Left ventricle myocardium superior (tissue), 1 donor: ENCODE data around the gene CARMIL1. TPM values are rescaled to one million over a fixed set of nuclear protein-coding genes. Genes with fewer than 3 reads are reported as not detected.

Source experiments
- ATAC-seq: fragments of 200-7000 bp; cut with Tn5 transposase; one replicate; pipeline ENCODE4 v1.9.1; 2020; ENCODE audit warnings: mild to moderate bottlenecking, moderate library complexity
- DNase-seq: peaks from one replicate; pipeline ENCODE4 v3.0.0-alpha.2; 2020
- intact Hi-C: fragments of 100-400 bp; cut with micrococcal nuclease; formaldehyde crosslinking; loops from one replicate; pipeline ENCODE4 v1.11.0; 2022
- total RNA-seq: library from RNA; stranded (reverse); fragmentation: NEBNext Ultra II Directional; extraction: Animal tissue kit (Norgen Biotek cat#: 25700); gene quantifications from one replicate; pipeline ENCODE4 v1.2.1, GENCODE V29; 2021
- donor health status: DM: no; HTN: yes; CAD: no; lungs with severe emphysema.

The CARMIL1 gene
- total RNA-seq, 1 donor from 2014 or later, result 4.7 TPM

- DNase-seq (no peak), ATAC-seq (no peak)
- intact Hi-C loops, result no loop called here
These were observed 327.0 kb downstream of the CARMIL1 start for GRCh38 chr6:25606151-25606550.

- no peak for DNase-seq
- ATAC-seq, result no peak
- intact Hi-C loops, result no loop called here
These were observed 329.5 kb downstream of the CARMIL1 start for GRCh38 chr6:25608558-25609174.

DNA sequence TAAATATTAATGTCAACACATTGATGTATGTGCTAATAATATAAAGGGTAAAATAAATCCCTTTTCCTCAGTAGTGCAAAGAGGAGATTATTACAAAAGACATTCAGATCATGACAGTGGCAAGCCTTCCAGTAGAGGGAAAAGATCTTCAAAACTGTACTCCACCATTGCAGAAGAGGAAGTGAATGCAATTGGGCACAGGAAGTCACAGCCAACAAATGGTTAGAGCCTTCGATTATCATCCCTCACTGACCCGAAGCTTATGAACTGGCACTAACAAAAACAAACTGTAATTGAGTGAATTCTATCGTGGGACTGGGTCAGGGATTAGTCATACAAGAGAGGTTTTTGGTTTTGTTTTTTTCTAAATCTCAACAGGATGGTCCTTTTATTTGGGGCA, 333.5 kb downstream of the CARMIL1 start:
- intact Hi-C loops, result no loop called here
- ATAC-seq, result no peak
- no peak for DNase-seq

- intact Hi-C loops, result no loop called here
- no peak for ATAC-seq
- DNase-seq, result no peak
These were observed 334.2 kb downstream of the CARMIL1 start for GRCh38 chr6:25613415-25613814.

DNA sequence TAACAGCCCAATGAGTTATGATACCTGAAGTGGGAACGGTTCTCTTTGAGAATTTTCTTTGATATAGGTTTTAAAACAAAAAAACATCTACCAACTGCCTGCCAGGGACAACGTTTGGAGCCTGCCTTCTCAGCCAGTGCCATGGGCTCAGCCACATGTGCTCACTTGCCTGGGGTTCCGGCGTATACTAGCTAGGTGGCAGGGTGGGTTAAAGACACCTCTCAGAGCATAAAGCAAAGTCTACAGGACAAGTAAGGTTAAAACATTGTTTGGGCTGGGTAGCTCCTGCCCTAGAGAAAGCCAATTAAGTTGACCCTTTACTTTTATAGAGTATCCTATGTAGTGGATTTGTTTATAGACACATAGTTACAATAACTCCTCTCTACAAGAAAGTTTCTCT, 334.9 kb downstream of the CARMIL1 start:
- ATAC-seq (no peak), DNase-seq (no peak)
- intact Hi-C loops, result no loop called here

DNA sequence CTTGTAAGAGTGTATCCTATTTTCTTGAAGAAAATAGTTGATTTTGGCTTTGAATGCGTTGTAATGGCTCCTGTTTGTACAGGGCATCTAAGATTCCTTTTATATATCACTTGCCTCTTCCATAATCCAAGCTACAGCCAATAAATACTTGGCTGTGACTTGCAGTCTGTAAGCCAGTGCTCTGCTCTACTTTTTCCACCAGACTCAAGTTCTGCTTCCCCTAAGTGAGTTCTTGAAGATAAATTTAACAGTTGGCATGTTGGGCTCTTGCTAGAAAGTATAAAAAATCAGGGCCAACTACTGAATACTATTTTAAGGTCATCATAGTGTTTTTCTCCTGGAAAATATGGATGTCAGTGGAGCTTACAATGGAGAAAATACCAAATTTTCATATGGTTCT, 336.3 kb downstream of the CARMIL1 start:
- intact Hi-C loops, result no loop called here
- no peak for DNase-seq
- ATAC-seq, result no peak

GRCh38 chr6:25617997-25618396, 338.8 kb downstream of the CARMIL1 start:
- no peak for DNase-seq
- no peak for ATAC-seq
- intact Hi-C loops, result no loop called here

- ATAC-seq (no peak), DNase-seq (no peak)
- intact Hi-C loops, result no loop called here
These were observed 340.0 kb downstream of the CARMIL1 start for GRCh38 chr6:25619217-25619616.

DNA sequence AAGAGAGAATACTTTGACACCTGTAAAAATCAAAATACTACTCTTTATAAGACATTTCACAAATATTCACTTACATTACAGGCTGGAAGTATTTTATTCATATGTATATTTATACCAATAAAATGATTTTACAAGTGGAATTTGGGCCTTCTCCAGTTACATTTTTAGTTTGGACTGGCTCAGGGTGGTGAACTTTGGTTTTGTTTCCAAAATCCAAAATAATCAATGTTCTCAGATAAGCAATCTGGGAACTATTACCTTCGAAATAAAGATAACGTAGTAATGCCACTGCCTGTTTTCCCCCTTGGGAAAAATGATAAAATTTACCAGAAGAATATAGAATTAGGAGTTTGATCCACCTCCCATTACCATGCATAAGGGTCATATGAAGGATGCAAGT, 341.2 kb downstream of the CARMIL1 start:
- intact Hi-C loops, result no loop called here
- DNase-seq (no peak), ATAC-seq (no peak)

GRCh38 chr6:25623065-25623464, 343.9 kb downstream of the CARMIL1 start:
- ATAC-seq (no peak), DNase-seq (no peak)
- intact Hi-C loops, result no loop called here

DNA sequence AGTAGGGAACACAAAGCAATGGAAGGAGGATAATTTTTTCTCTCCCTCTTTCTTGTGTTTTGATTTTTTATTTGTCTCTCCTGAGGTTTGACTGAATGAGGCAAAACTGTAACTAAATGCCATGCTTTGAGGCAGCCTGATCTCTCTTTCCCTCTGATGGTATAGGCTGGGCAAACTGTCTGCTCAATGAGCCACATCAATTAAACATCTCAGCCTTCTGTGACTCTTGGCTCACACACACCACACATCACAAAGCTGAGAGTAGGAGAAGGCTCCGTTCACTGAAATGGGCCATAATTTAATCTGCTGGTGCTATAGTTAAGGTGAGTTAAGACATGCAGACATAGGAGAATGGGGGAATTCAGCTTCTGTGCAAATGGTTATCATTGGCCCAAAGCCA, 344.7 kb downstream of the CARMIL1 start:
- intact Hi-C loops, result no loop called here
- no peak for DNase-seq
- ATAC-seq, result no peak

DNA sequence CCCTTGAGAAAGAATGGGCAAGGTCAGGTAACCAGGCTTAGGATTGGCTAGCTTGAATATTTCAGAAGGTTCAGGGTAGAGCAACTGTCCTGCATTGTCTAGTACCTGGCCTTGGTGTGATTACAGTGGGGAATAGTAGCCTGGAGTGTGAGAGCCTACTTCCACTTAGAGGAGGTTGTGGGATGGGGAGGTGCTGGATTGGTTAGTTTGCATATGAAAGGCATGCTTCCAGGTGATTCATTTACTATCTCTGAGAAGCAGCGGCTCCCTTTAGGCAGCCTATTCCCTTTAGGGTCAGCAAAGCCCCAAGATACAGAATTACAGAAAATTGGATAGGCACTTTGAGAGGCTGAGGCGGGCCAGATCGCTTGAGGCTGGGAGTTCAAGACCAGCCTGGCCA, 347.8 kb downstream of the CARMIL1 start:
- no peak for ATAC-seq
- no peak for DNase-seq
- intact Hi-C loops, result no loop called here

GRCh38 chr6:25628471-25629197, 349.5 kb downstream of the CARMIL1 start:
- DNase-seq (no peak), ATAC-seq (no peak)
- intact Hi-C loops, result no loop called here

- intact Hi-C loops, result no loop called here
- ATAC-seq (no peak), DNase-seq (no peak)
These were observed 350.0 kb downstream of the CARMIL1 start for GRCh38 chr6:25629198-25629576.

- no peak for DNase-seq
- ATAC-seq, result no peak
- intact Hi-C loops, result no loop called here
These were observed 351.5 kb downstream of the CARMIL1 start for GRCh38 chr6:25630508-25631278.

GRCh38 chr6:25635886-25636317, 356.7 kb downstream of the CARMIL1 start:
- intact Hi-C loops, result no loop called here
- ATAC-seq (no peak), DNase-seq (no peak)

- intact Hi-C loops, result no loop called here
- ATAC-seq (no peak), DNase-seq (no peak)
These were observed 358.0 kb downstream of the CARMIL1 start for GRCh38 chr6:25637211-25637610.

- DNase-seq (no peak), ATAC-seq (no peak)
- intact Hi-C loops, result no loop called here
These were observed 358.8 kb downstream of the CARMIL1 start for GRCh38 chr6:25637960-25638434.

DNA sequence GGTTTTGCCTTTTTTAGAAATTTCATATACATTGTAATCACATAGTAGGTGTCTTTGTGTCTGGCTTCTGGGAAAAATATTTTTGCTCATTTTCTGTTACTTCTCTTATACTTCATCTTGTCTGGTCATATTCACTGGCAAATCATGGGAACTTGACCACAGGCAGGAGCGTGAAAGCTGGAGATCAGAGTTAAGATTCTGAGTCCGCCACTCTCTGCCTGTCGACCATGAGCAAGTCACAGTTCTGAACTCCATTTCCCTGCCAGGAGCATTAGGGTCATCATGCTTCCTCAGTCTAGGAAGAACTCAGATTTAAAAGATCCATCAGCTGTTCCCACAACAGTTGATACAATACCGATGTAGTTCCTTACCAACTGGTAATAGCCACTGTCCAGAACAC, 360.5 kb downstream of the CARMIL1 start:
- intact Hi-C loops, result no loop called here
- no peak for DNase-seq
- ATAC-seq, result no peak

DNA sequence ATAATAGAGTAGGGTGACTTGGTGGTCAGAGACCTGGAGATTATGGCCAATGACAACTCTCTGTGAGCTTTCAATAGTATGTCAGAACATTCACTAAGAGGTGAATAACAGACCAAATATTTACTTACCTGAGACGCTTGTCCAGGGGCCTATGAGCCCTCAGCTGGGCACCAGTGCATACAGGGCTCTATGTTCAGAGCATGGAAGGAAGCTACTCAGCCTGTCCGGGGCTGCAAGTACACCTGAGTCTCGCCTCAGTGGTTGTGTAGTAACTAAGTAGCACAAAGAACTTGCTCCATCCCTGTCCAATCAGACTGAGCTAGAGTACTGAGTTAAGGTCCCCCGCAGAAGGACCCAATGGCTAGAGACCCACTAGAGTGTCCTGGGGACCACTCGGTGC, 361.3 kb downstream of the CARMIL1 start:
- no peak for DNase-seq
- no peak for ATAC-seq
- intact Hi-C loops, result no loop called here
